ENCODE data around the gene ZGLP1.

- TF ChIP-seq, protein P1, sequence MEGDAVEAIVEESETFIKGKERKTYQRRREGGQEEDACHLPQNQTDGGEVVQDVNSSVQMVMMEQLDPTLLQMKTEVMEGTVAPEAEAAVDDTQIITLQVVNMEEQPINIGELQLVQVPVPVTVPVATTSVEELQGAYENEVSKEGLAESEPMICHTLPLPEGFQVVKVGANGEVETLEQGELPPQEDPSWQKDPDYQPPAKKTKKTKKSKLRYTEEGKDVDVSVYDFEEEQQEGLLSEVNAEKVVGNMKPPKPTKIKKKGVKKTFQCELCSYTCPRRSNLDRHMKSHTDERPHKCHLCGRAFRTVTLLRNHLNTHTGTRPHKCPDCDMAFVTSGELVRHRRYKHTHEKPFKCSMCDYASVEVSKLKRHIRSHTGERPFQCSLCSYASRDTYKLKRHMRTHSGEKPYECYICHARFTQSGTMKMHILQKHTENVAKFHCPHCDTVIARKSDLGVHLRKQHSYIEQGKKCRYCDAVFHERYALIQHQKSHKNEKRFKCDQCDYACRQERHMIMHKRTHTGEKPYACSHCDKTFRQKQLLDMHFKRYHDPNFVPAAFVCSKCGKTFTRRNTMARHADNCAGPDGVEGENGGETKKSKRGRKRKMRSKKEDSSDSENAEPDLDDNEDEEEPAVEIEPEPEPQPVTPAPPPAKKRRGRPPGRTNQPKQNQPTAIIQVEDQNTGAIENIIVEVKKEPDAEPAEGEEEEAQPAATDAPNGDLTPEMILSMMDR (IDR thresholded peaks at IDR 0.05): no peak
- TF ChIP-seq EZH2 (IDR thresholded peaks at IDR 0.05; ENCODE audit: borderline replicate concordance, insufficient read depth, low read depth, low read length, poor library complexity, severe bottlenecking): no peak
Observed at GRCh38 chr19:10293637-10294367, 15.8 kb downstream of the ZGLP1 start.

Data from B cell (primary cell).